ENCODE data around the gene ELMO3. TPM values are rescaled to one million over a fixed set of nuclear protein-coding genes. Genes with fewer than 3 reads are reported as not detected.

Gene ELMO3
- 1.4 and 2.3 TPM in 2 replicates for total RNA-seq

DNA sequence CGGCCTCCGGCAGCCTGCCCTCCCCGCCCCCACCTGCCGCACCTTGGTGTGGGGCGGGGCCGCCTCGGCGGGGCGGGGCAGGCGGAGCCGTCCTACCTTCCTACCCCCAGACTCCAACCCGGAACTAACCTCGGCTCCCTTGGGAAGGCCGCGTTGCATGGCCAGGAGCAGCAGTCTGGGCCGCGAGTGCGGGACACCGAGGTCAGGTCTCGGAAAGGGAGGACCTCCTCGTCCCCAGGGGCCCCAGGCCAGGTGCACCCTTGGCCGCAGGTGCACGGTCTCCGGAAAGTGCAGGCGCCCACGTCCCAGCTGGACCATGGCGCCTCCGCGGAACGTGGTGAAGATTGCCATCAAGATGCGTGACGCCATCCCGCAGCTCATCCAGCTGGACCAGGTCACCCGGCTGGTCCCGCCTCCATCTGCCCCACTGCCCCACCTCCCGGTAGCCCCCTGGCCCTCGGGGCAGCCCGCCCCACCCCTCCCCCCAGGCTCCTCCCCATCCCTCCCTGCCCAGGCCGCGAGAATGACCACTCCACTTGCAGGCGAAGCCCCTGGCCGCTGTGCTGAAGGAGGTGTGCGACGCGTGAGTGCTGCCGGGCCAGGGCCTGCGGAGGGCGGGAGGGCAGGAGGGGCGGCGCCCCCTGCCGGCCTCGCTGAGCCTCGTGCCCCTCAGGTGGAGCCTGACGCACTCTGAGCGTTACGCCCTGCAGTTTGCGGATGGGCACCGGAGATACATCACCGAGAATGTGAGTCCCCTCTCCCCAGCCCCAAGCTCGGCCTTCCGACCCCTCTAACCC lies at the start of gene ELMO3:
Gene ELMO3, plus strand, starts transcription at position 121 of the 797 bp plus-strand sequence. Its CDS starts 196 bp downstream, at position 317.

GRCh38 chr16:67150833-67151396 lies 48.0 kb upstream of the ELMO3 start, which contains the start of gene B3GNT9:
B3GNT9 (minus strand) TSS chr16:67150998; CDS start chr16:67150485, 513 bp downstream.

DNA sequence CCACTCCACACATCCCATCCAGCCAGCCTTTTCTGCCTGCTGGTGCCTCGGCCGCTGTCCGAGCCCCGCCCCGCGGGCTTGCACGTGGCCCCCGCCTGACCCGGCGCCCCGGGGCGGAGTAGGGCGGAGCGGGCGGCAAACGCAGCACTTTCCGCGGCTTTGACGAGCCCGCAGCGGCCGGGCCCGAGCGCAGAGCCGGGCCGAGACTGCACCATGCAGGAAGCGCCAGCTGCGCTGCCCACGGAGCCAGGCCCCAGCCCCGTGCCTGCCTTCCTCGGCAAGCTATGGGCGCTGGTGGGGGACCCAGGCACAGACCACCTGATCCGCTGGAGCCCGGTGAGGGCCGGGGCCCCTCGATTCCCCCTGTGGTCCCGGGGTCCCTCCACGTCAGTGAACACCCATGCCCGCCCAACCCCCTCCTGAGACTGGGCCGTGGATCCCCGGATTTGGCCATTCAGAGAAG lies 34.3 kb upstream of the ELMO3 start, which contains the start of gene HSF4:
Gene HSF4, plus strand, starts transcription at position 147 of the 463 bp plus-strand sequence. Its CDS starts 67 bp downstream, at position 214.

DNA sequence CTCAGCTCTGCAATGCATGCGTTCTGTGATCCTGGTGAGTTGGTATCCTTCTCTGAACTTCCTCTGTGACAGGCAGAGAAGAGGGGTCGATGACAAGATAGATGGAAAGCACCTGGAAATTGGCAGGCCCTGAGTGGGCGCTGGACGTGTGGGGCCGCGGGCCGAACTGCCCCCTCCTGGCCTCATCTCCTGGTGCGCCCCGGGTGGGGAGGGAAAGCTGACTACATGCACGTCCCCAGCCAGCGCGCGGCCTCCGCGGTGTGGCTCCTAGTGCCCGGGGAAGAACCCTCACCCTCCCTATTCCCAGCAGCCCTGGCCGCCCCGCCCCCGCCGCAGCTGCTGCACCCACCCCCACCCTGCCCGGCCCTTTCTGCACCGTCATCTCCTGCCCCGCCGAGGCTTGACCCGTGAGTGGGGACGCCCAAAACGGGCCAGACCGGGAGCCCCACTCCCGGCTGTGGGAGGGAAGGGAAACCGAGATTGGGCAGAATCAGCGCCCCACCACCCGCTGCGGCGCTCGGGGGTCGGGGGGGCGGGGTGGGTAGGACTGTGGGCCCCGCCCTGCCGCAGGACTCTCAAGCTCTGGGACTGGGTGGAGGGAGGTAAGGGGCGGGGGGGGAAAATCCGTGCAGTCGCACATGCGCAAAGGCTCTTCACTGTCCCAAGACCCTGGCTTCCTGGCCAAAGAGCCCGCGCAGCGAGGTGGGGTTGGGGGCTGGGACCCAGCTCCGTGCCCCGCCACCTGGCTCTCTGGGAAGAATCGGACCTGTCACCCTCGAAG lies 28.6 kb upstream of the ELMO3 start, which contains the start of gene NOL3:
Gene NOL3, plus strand, starts transcription at position 371 of the 781 bp plus-strand sequence.

DNA sequence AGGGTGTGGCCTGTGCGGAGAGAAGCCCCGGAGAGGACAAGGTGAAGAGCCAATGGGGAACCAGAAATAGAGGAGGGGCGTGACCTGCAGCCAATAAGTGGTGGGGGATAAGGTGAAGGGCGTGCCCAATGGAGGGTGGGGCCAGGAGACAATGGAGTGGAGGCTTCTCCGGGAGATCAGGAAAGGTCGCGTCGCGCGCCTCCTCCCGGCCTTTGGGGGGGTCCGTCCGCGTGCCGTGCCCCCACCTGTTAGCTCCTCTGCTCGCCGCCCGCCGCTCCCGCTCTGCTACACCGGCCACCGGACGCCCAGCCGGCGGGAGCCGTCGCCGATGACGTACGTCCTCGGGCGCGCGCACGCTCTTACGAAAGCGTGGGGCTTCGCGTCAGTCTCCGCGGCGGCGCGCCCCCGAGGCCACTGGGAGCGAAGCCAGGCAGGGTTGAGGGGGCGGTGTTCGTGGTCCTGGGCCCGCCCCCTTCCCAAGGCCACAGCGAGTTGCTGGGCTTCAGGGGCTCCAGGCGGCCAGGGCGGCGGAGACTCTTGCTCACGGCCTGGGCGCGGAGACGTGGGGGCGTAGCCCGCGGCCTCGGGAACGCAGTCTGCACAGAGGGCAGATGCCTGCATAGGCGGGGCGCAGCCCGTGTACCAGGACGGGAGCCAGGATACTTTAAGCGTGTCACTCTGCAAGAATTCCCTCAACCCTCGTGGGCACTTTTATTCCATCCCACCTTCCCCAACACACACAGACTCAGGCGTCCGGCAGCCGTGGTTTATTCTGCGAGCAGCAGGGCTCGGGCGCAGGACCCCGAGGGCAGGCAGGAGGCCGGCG lies 15.1 kb upstream of the ELMO3 start, which contains the start of gene MATCAP1:
Gene MATCAP1, minus strand, starts transcription at position 337 of the 826 bp plus-strand sequence. CDS start 3,353 bp downstream, outside the sequence.

GRCh38 chr16:67190041-67190440 lies 8.9 kb upstream of the ELMO3 start, which contains the start of gene EXOC3L1:
EXOC3L1 (minus strand) TSS chr16:67190136; CDS start chr16:67189676, 460 bp downstream.

DNA sequence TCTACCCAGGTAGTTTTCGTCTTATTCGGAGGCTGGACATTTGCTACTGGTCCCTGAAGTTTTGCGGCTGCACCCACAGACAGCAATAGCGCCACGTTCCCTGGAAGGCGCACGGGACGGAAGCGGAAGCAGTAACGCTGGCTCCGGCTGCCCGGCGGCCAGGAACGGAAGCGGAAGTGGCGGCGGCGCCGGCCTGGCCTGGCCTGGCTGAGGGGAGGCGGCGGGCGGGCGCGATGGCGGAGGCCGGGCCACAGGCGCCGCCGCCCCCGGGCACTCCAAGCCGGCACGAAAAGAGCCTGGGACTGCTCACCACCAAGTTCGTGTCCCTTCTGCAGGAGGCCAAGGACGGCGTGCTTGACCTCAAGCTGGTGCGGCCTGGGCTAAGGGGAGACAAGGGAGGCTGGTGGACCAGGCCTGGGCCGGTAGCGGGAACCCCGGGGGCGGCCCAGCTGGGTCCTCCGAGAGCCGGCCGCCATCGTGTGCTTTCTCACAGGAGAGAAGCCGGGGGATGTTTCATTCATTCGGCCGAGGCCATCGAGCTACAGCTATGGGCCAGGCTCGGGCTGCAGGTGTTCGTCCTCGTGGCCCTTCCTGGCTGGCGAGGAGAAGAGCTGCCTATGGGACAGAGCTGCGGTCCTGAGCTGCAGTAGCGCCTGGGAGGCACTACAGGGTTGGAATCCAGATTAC lies 6.8 kb upstream of the ELMO3 start, which contains the start of gene E2F4:
Gene E2F4, plus strand, starts transcription at position 161 of the 687 bp plus-strand sequence. Its CDS starts 73 bp downstream, at position 234.

GRCh38 chr16:67226804-67227566 lies 28.1 kb downstream of the ELMO3 start, which contains the start of gene TMEM208:
TMEM208 (plus strand) TSS chr16:67227130; CDS start chr16:67227219, 89 bp downstream.

DNA sequence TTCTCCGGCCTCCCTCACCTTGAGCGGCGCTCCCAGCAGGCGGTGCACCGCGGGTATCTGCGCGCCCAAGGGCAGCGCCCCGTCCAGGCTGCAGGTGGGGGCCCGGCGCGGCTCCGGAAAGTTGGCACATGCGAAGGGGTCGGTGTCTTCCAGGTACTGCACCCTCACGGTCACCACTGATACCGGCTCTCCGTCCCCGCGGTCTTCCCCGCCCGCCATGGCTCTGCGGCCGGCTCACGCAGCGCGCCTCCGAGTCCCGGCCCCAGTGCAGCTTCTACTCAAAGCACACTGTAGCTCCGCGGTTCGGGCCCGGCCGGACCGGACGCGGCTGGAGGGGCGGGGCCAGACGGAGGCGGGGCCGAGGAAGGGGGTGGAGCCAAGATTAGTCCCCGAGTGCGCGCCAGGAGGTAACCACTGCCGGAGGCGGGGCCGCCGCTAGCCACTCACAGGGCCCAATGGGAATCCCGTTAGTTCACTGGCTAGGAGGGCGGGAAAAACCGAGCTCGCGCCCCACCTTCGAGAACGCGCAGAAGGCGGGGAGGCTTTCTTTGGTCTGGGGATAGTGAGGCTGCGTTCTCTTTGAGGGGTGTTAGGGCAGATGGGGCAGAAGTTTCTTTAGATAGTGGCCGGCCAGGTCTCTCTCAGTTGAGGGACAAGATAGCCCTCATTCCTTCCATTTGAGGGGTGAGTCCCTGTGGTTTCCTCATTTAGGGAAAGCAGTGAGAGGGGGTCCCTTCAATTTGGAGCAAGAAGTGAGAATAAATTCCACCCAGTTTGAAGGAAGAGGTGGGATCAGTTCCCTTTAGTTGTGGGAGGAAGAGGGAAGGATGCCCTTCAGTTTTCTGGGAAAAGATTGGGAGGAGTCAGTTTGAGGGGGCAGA lies 48.5 kb downstream of the ELMO3 start, which contains the start of gene FHOD1:
Gene FHOD1, minus strand, starts transcription at position 290 of the 881 bp plus-strand sequence. Its CDS starts 71 bp downstream, at position 219.

GRCh38 chr16:67248401-67249177 lies 49.7 kb downstream of the ELMO3 start, which contains the start of gene SLC9A5:
SLC9A5 (plus strand) TSS chr16:67248979; CDS start chr16:67249015, 36 bp downstream.

Other genes with a start within 250 kb of the ELMO3 start
- gene CES3, start 237.9 kb upstream of the ELMO3 start, total RNA-seq, result 0.24 TPM in 1 of 2 replicates, not detected in the other
- 0.65 and 2.4 TPM in 2 replicates for gene CES4A, start 210.5 kb upstream of the ELMO3 start, total RNA-seq
- gene CBFB, start 170.0 kb upstream of the ELMO3 start, total RNA-seq, result 39.8 and 48.2 TPM in 2 replicates
- gene PHAF1, start 89.2 kb upstream of the ELMO3 start, total RNA-seq, result 11.9 and 16.8 TPM in 2 replicates
- 31.9 and 75.3 TPM in 2 replicates for gene B3GNT9, start 48.1 kb upstream of the ELMO3 start, total RNA-seq
- gene TRADD, start 39.2 kb upstream of the ELMO3 start, total RNA-seq, result 26.1 and 32.8 TPM in 2 replicates
- gene FBXL8, start 39.2 kb upstream of the ELMO3 start, total RNA-seq, result 7.8 and 24.1 TPM in 2 replicates
- gene HSF4, start 34.4 kb upstream of the ELMO3 start, total RNA-seq, result 0.13 and 3.5 TPM in 2 replicates
- gene NOL3, start 28.6 kb upstream of the ELMO3 start, total RNA-seq, result 25.3 and 35.7 TPM in 2 replicates
- 8.4 and 38.3 TPM in 2 replicates for gene MATCAP1, start 15.2 kb upstream of the ELMO3 start, total RNA-seq
- gene EXOC3L1, start 9.0 kb upstream of the ELMO3 start, total RNA-seq, result 0.39 and 0.96 TPM in 2 replicates
- 75.3 and 80.8 TPM in 2 replicates for gene E2F4, start 7.0 kb upstream of the ELMO3 start, total RNA-seq
- gene TMEM208, start 28.0 kb downstream of the ELMO3 start, total RNA-seq, result 32.1 and 38.2 TPM in 2 replicates
- 27.3 and 30.1 TPM in 2 replicates for gene FHOD1, start 48.4 kb downstream of the ELMO3 start, total RNA-seq
- 0.65 and 3.0 TPM in 2 replicates for gene SLC9A5, start 49.8 kb downstream of the ELMO3 start, total RNA-seq
- 14.4 and 23.2 TPM in 2 replicates for gene PLEKHG4, start 80.4 kb downstream of the ELMO3 start, total RNA-seq
- 0.24 TPM in 1 of 2 replicates, not detected in the other for gene KCTD19, start 127.6 kb downstream of the ELMO3 start, total RNA-seq
- 0.13 TPM in 1 of 2 replicates, not detected in the other for gene LRRC36, start 127.7 kb downstream of the ELMO3 start, total RNA-seq
- 0.91 and 4.2 TPM in 2 replicates for gene TPPP3, start 194.4 kb downstream of the ELMO3 start, total RNA-seq
- 3.5 and 9.7 TPM in 2 replicates for gene ZDHHC1, start 217.3 kb downstream of the ELMO3 start, total RNA-seq
- gene HSD11B2, start 232.0 kb downstream of the ELMO3 start, total RNA-seq, result 2.7 TPM in 1 of 2 replicates, not detected in the other